ENCODE results near the gene NRXN2. TPM values are rescaled to one million over a fixed set of nuclear protein-coding genes. Genes with fewer than 3 reads are reported as not detected.

NRXN2 gene
- total and polyA plus RNA-seq, 2 of the 13 experiments (the other 11 are each of a cell fraction or from before 2014, with no cell fraction given): not detected

GRCh38 chr11:64598797-64599697, 124.0 kb downstream of the NRXN2 start:
- POLR2A ChIA-PET: no interaction called here
- CTCF ChIA-PET (ENCODE audit: low intra/inter-chr PET ratio, low total read pairs): no interaction called here

More at GRCh38 chr11:64598797-64599697, 124.0 kb downstream of the NRXN2 start:
- no peaks in the 10 kb centered on the region; the same call in 1 of the 2 replicates for H3K4me1 ChIP-seq (ENCODE audit: insufficient read depth, low read length)
- TF ChIP-seq KMT2B (CRISPR knock-in tag; IDR thresholded peaks at IDR 0.05) (no peak), IKZF1 (IDR thresholded peaks at IDR 0.05) (no peak), KMT2A (CRISPR knock-in tag; IDR thresholded peaks at IDR 0.05) (no peak), TIGD3 (CRISPR knock-in tag; IDR thresholded peaks at IDR 0.05; ENCODE audit: borderline replicate concordance) (no peak), SALL1 (CRISPR knock-in tag; IDR thresholded peaks at IDR 0.05) (no peak), ZSCAN25 (CRISPR knock-in tag; IDR thresholded peaks at IDR 0.05) (no peak), AHR (CRISPR knock-in tag; IDR thresholded peaks at IDR 0.05) (no peak), HIVEP1 (CRISPR knock-in tag; IDR thresholded peaks at IDR 0.05) (no peak), HOXD1 (CRISPR knock-in tag; IDR thresholded peaks at IDR 0.05) (no peak), KLF16 (CRISPR knock-in tag; IDR thresholded peaks at IDR 0.05) (no peak), ZNF709 (CRISPR knock-in tag; IDR thresholded peaks at IDR 0.05) (no peak), HBP1 (CRISPR knock-in tag; IDR thresholded peaks at IDR 0.05; ENCODE audit: low read depth) (no peak), ZC3H13 (CRISPR knock-in tag; IDR thresholded peaks at IDR 0.05) (no peak), RXRA (CRISPR knock-in tag; IDR thresholded peaks at IDR 0.05) (no peak), RARG (CRISPR knock-in tag; IDR thresholded peaks at IDR 0.05; ENCODE audit: low read depth) (no peak), XBP1 (CRISPR knock-in tag; IDR thresholded peaks at IDR 0.05) (no peak), MIXL1 (CRISPR knock-in tag; IDR thresholded peaks at IDR 0.05) (no peak)
- TF ChIP-seq, protein P1, sequence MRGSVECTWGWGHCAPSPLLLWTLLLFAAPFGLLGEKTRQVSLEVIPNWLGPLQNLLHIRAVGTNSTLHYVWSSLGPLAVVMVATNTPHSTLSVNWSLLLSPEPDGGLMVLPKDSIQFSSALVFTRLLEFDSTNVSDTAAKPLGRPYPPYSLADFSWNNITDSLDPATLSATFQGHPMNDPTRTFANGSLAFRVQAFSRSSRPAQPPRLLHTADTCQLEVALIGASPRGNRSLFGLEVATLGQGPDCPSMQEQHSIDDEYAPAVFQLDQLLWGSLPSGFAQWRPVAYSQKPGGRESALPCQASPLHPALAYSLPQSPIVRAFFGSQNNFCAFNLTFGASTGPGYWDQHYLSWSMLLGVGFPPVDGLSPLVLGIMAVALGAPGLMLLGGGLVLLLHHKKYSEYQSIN (CRISPR knock-in tag; IDR thresholded peaks at IDR 0.05; ENCODE audit: borderline replicate concordance): no peak
- TF ChIP-seq, protein P2, sequence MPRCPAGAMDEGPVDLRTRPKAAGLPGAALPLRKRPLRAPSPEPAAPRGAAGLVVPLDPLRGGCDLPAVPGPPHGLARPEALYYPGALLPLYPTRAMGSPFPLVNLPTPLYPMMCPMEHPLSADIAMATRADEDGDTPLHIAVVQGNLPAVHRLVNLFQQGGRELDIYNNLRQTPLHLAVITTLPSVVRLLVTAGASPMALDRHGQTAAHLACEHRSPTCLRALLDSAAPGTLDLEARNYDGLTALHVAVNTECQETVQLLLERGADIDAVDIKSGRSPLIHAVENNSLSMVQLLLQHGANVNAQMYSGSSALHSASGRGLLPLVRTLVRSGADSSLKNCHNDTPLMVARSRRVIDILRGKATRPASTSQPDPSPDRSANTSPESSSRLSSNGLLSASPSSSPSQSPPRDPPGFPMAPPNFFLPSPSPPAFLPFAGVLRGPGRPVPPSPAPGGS (CRISPR knock-in tag; IDR thresholded peaks at IDR 0.05): no peak
- H3K9ac ChIP-seq (ENCODE audit: insufficient read depth, low read depth, low read length): no peak overlapping the region
- in situ Hi-C loops (cut with HindIII; ENCODE audit: extremely low pct_ligation_motif_present, low pct_unique_long_range_greater_than_20kb) (no loop called here), intact Hi-C loops (cut with micrococcal nuclease; ENCODE audit: unreplicated experiment) (no loop called here)
- DNase-seq (ENCODE audit: low spot score) (no peak), ATAC-seq (no peak), FAIRE-seq (no peak)
- no TSS peak for BruUV-seq (replicated peaks)
- no peak overlapping the region for H2AFZ ChIP-seq (ENCODE audit: low read length)
- H3K9me3 ChIP-seq (ENCODE audit: low read length): peaks cover 20% of the 10 kb centered on the region
- WGBS (ENCODE audit: low lambda C conversion rate): 15% methylated on average over 12 of the region's 23 CpGs
- H4K20me1 ChIP-seq (ENCODE audit: insufficient read depth, low read length): no peaks in the 10 kb centered on the region
- H3K27me3 ChIP-seq (ENCODE audit: control insufficient read depth in 1 of 2, insufficient read depth in 2 of 2, low read length in 2 of 2): peaks cover 9 to 16% of the 10 kb centered on the region in 2 experiments; a peak in 3 of 5 replicates
- H3K27ac ChIP-seq (ENCODE audit: extremely low read length, insufficient read depth, low read length): no peak overlapping the region
- H3K4me3 ChIP-seq (replicated peaks in 1 of 3; ENCODE audit: insufficient read depth in 1 of 3, low read depth in 2 of 3, low read length in 3 of 3): no peak overlapping the region
- H3K79me2 ChIP-seq (ENCODE audit: insufficient read depth, low read length): no peaks in the 10 kb centered on the region
- no peaks in the 10 kb centered on the region for H3K36me3 ChIP-seq (replicated peaks in 1 of 2; ENCODE audit: control insufficient read depth in 1 of 2, insufficient read depth in 2 of 2, low read length in 2 of 2)
- no peak overlapping the region for H3K4me2 ChIP-seq (ENCODE audit: low read depth, low read length)
